Endometrium (tissue), 2 donors: ENCODE results near the gene KCNJ10.

ENCODE experiments used
- FAIRE-seq: peaks from 2 replicates; lab custom pipeline; 2012; peaks lifted over from hg19 to GRCh38; lab: Jason Lieb, UNC
- donor health status: control.
- donor health status: control.

Gene KCNJ10

GRCh38 chr1:160024195-160024905 is 45.6 kb downstream of the KCNJ10 start:
- FAIRE-seq, result no peak

DNA sequence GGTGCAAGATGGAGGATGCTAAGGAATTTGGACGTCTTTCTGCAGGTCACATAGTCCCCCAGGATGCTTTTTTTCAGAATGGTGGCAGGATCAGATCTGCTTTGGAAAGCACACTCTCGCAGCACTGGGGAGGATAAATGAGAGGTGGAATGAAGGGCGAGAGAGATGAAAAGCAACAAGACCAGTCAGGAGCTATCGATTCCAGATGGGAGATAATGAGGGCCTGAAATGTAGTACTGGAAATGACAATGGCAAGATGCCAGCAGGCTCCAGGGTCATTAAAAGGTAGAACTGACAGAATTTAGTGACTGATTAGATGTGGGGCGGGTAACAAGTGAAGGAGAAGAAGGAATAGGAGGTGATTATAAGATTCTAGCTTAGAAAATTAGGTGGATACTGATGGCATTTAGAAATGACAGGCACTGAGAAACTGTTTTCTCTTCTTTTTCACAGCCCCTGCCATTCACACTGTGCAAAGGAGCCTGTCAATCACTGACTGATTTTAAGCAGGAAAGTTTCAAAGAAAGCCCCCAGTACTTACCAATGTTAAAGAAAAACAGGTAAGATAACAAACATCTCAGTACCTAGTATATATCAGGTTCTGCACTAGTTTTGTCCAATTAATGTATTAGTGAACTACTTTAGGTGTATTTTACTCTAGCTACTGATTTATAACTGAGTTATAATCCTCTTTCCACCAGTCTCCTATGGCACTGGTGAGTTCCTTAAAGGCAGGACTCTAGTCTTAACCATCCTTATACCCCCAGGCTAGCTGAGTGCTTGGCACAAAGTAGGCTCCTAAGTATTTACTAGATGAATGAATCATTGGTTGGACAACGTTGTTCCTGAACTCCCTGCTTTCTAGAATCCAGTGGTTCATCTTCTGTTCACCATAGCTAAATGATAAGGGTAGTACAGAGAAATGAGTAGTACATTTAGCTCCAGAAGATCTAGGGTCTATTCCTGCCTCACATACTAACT is 47.3 kb downstream of the KCNJ10 start:
- FAIRE-seq, result no peak

- FAIRE-seq, result no peak
Measured at GRCh38 chr1:160021376-160022074, 48.4 kb downstream of the KCNJ10 start.

- no peak for FAIRE-seq
Measured at GRCh38 chr1:160020196-160020595, 49.8 kb downstream of the KCNJ10 start.

GRCh38 chr1:160018900-160019299 is 51.1 kb downstream of the KCNJ10 start:
- FAIRE-seq, result no peak

DNA sequence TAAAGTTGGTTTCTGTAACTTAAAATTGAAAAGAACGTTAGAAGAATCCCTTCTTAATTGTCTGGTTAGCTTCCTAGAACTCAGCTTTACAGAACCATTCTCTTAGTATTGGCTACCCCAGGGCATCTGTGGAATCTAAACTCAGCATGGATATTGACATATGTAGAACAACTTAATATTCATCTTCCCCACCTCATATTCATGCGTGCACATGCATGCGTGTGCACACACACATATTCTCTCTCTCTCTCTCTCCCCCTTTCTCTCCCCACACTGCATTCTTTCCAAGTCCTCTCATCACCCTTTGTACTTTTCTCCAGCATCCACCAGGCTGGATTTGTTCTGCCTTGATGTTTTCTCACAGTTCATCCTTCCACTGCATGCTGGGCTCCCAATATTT is 51.6 kb downstream of the KCNJ10 start:
- FAIRE-seq, result no peak

DNA sequence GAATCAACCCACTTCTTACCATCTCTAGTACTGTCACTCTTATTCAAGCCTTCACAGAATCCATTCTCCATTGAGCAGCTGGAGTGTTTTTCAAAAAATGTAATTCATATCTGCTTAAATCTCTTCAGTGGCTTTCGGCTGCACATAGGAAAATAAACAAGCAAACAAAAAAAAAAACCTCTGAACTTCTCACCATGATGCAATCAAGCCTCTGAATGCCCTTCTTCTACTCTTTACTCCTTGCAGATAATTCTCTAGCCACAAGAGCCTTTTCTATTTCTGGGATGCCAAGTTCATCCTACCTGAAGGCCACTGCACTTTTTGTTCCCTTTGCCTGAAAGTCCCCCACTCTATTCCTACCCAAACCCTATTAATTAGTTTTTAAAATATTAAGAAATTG is 52.4 kb downstream of the KCNJ10 start:
- FAIRE-seq, result no peak

DNA sequence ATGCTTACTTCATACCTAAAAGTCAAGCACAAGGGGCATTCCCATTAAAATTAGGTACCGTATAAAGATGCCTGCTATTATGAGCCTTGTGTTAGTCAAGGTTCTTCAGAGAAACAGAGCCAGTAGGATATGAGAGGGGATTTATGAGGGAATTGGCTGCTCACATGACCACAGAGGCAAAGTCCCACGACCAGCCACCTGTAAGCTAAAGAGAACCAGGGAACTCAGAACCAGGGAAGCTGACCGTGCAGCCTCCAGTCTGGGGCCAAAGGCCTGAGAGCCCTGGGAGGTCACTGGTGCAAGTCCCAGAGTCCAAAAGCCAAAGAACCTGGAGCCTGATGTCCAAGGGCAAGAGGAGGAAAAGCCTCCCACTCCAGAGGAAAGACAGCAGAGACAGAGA is 58.2 kb downstream of the KCNJ10 start:
- no peak for FAIRE-seq

- FAIRE-seq, result no peak
Measured at GRCh38 chr1:160009801-160010200, 60.2 kb downstream of the KCNJ10 start.

- no peak for FAIRE-seq
Measured at GRCh38 chr1:160009081-160009480, 60.9 kb downstream of the KCNJ10 start.

- FAIRE-seq, result peak; percentile 64
Measured at GRCh38 chr1:160007577-160008200, 62.3 kb downstream of the KCNJ10 start.

DNA sequence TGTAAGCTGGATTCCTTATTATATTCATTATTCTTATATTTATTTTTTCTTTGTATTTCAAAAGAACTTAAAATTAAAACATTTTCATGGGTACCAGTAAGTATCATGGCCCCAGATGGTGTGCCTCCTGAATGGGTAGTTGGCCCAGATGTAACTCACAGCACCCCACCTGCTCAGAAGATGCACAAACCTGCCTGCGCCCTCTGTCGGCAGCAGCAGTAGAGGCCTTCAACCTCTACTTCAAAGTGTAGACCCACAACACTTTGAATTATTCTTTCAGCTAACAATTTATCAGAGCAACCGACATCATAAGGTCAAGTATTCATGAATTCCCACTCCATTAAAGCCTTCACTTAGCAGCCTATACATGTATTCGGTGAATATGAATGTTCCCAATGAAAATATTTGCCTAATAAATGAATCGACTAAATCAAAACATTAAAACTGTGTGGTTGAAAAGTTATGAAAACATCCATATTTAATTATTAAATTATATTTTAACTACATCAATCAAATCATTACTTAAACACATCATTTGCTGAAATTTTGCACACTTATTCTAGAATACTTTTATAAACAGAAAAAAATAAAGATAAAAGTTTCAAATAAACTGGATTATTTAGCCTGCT is 63.5 kb downstream of the KCNJ10 start:
- FAIRE-seq, result no peak

DNA sequence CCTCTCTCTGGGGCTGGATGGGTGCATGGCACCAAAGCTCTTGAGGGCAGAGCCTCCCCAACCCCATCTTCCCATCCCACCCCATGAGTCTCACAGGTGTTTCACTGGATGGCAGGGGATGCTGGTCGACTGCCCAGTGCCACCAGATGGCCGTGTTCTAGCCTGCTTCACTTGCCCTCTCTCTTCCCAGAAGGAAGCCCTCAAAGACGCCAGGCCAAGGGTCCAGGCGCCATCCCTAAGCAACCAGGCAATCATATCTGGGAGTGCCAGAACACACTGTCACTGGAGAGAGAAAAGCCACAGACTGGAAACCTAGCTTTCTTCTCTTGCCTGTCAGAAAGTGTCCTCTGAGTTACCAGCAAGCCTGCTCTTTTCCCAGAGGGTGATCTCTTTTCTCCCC is 64.9 kb downstream of the KCNJ10 start:
- FAIRE-seq, result no peak

DNA sequence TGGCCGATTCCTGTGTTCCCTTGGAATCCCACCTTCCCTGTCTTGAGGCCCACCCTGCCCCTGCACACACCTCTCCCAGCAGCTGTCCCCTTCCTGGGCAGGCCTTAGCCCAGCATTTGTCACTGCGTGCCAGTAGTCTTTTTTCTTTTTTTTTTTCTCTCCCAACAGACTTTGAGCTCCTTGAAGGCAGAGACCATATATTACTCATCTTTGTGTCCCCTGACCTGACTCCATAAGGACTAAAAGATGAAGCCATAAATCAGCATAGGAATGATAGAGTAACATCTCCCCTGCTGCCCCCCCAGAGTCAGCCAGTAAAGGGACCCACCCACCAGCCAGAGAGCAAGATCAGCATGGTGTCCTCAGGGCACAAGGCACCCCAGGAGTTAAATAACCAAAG is 65.5 kb downstream of the KCNJ10 start:
- no peak for FAIRE-seq

GRCh38 chr1:160004001-160004400 is 66.0 kb downstream of the KCNJ10 start:
- no peak for FAIRE-seq

- no peak for FAIRE-seq
Measured at GRCh38 chr1:160001440-160001839, 68.5 kb downstream of the KCNJ10 start.

GRCh38 chr1:159999204-159999603 is 70.8 kb downstream of the KCNJ10 start:
- FAIRE-seq, result no peak

DNA sequence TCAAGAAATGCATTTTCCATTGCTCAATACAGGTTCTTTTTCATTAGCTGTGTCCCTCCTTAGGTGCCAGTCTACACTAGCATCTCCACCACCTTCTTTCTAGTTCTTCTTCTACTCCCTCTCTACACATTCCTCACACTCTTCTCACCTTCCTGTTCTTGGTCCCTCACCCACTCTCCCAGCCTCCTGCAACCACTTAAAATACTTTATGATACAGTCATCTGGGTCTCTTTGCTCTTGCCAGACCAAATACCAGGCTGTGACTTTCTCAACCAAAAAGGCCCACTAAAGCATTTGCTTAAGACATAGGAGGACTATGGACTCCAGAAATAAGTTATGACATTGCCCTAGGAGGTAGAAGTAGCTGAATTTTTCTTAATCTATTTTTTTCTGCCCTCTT is 73.3 kb downstream of the KCNJ10 start:
- FAIRE-seq, result no peak

GRCh38 chr1:159994896-159995295 is 75.1 kb downstream of the KCNJ10 start:
- no peak for FAIRE-seq

DNA sequence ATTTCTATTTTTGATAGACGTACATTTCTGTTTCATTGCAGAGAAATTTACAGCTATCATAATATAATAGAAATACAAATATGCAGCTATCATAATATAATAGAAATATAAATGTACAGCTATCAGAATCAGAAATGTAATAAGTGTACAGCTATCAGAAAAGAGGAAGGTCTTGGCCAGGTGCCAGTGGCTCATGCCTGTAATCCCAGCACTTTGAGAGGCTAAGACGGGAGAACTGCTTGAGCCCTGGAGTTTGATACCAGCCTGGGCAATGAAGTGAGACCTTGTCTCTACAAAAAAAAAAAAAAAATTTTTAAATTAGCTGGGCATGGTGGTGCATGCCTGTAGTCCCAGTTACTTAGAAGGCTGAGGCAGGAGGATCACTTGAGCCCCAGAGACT is 76.0 kb downstream of the KCNJ10 start:
- no peak for FAIRE-seq

DNA sequence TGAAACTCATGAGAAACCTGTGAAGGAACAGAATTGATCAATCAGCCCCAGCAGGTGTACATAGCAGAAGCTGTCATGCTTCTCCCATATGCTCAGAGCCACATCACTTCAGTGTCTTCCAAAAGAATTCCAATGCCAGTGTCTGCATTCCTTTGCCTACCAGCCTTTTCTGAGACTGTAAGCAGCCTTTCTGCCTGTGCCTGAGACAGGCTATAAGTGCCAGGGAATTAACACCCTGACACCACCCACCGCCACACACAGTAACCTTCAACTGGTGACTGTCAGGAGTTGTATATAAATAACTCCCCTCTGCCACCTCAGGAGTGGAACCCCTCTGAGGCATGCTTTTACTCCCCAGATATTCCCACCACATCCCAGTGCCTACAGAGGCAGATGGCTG is 77.8 kb downstream of the KCNJ10 start:
- FAIRE-seq, result no peak

- no peak for FAIRE-seq
Measured at GRCh38 chr1:159991513-159991912, 78.4 kb downstream of the KCNJ10 start.
